GM23338 (cell line): ENCODE results near the gene RFX2. TPM values are rescaled to one million over a fixed set of nuclear protein-coding genes. Genes with fewer than 3 reads are reported as not detected.

Source experiments
- ATAC-seq: fragments of 200-7000 bp; cut with Tn5 transposase; 3 replicates; pipeline ENCODE4 v1.9.1; 2020
- DNase-seq: peaks from one replicate; pipeline ENCODE4 v3.0.0-alpha.2; 2015; ENCODE audit warnings: low spot score
- H2AFZ ChIP-seq: fragments of 200-600 bp; sonication (generic); 2 replicates; pipeline ENCODE4 v1.8.0; 2016; ENCODE audit warnings: antibody characterized with exemption, mild to moderate bottlenecking, moderate library complexity
- H3F3A ChIP-seq: fragments of 200-600 bp; sonication (generic); replicated peaks from 2 replicates; pipeline ENCODE4 v1.8.0; 2017; ENCODE audit warnings: antibody characterized with exemption, mixed run types, low read depth
- H3K27ac ChIP-seq: fragments of 200-600 bp; sonication (generic); 2 replicates; pipeline ENCODE4 v1.6.1; 2016; ENCODE audit warnings: low read depth
- H3K27me3 ChIP-seq: fragments of 200-600 bp; sonication (generic); 2 replicates; pipeline ENCODE4 v1.8.0; 2016; ENCODE audit warnings: mild to moderate bottlenecking, mixed run types, moderate library complexity; ENCODE audit not compliant: insufficient read depth
- H3K36me3 ChIP-seq: fragments of 200-600 bp; sonication (generic); 2 replicates; pipeline ENCODE4 v1.8.0; 2016; ENCODE audit warnings: mild to moderate bottlenecking; ENCODE audit not compliant: insufficient read depth
- H3K4me1 ChIP-seq: fragments of 200-600 bp; sonication (generic); 2 replicates; pipeline ENCODE4 v1.8.0; 2016; ENCODE audit warnings: mild to moderate bottlenecking, moderate library complexity; ENCODE audit not compliant: insufficient read depth
- H3K4me2 ChIP-seq: fragments of 200-600 bp; sonication (generic); 2 replicates; pipeline ENCODE4 v1.7.1; 2017; ENCODE audit warnings: mixed run types
- H3K4me3 ChIP-seq: fragments of 200-600 bp; sonication (generic); 2 replicates; pipeline ENCODE4 v1.6.1; 2016; ENCODE audit warnings: mixed run types
- H3K79me2 ChIP-seq: fragments of 200-600 bp; sonication (generic); replicated peaks from 2 replicates; pipeline ENCODE4 v1.8.0; 2017; ENCODE audit warnings: mild to moderate bottlenecking; ENCODE audit not compliant: insufficient read depth
- H3K9me2 ChIP-seq: fragments of 200-600 bp; sonication (generic); 2 replicates; pipeline ENCODE4 v1.8.0; 2017; ENCODE audit not compliant: insufficient read depth
- H4K20me1 ChIP-seq: fragments of 200-600 bp; sonication (generic); replicated peaks from 2 replicates; pipeline ENCODE4 v1.8.0; 2017; ENCODE audit warnings: mild to moderate bottlenecking; ENCODE audit not compliant: insufficient read depth
- H3K27ac Mint-ChIP-seq: 2 replicates; pipeline ENCODE4 v1.8.0; 2020; ENCODE audit warnings: inconsistent platforms, mild to moderate bottlenecking, moderate library complexity, mixed read lengths
- H3K27me3 Mint-ChIP-seq: 3 replicates; pipeline ENCODE4 v1.8.0; 2022; ENCODE audit warnings: low read depth, mild to moderate bottlenecking, moderate library complexity, mixed read lengths, inconsistent platforms; ENCODE audit not compliant: insufficient read depth, poor library complexity
- H3K36me3 Mint-ChIP-seq: 3 replicates; pipeline ENCODE4 v1.8.0; 2021; ENCODE audit warnings: low read depth, mild to moderate bottlenecking, inconsistent platforms, moderate library complexity, mixed read lengths
- H3K4me1 Mint-ChIP-seq: 3 replicates; pipeline ENCODE4 v1.8.0; 2020; ENCODE audit warnings: mild to moderate bottlenecking, inconsistent platforms, mixed read lengths
- H3K4me3 Mint-ChIP-seq: 3 replicates; pipeline ENCODE4 v1.8.0; 2021; ENCODE audit warnings: moderate library complexity, mild to moderate bottlenecking, inconsistent platforms, mixed read lengths
- H3K9me3 Mint-ChIP-seq: 3 replicates; pipeline ENCODE4 v1.8.0; 2020; ENCODE audit warnings: moderate library complexity, mild to moderate bottlenecking, inconsistent platforms, mixed read lengths
- CREB1 ChIP-seq: fragments of 250-450 bp; sonication (Bioruptor Pico); IDR thresholded peaks from 2 replicates; pipeline ENCODE4 v1.5.0; 2020; ENCODE audit warnings: low read depth, mild to moderate bottlenecking, moderate library complexity
- CTCF ChIP-seq, 2 experiments: fragments of 200-600 bp in 1 of 2; sonication (generic) in 1 of 2; conservative IDR thresholded peaks; 2 replicates each; pipeline versions ENCODE4 v1.5.1 to v1.6.1; 2016 to 2017; ENCODE audit warnings: antibody characterized with exemption in 2 of 2, low read depth in 2 of 2, mild to moderate bottlenecking in 2 of 2, moderate library complexity in 1 of 2
- ETS1 ChIP-seq: IDR thresholded peaks from 2 replicates; pipeline ENCODE4 v1.6.1; 2016; ENCODE audit warnings: antibody characterized with exemption
- EZH2 ChIP-seq: fragments of 200-600 bp; sonication (generic); IDR thresholded peaks from one replicate; pipeline ENCODE4 v1.8.0; 2017; ENCODE audit warnings: antibody characterized with exemption, mild to moderate bottlenecking, low read depth; ENCODE audit not compliant: unreplicated experiment
- EZH2phosphoT487 ChIP-seq: fragments of 200-600 bp; sonication (generic); IDR thresholded peaks from one replicate; pipeline ENCODE4 v1.8.1; 2018; ENCODE audit warnings: antibody characterized with exemption; ENCODE audit not compliant: unreplicated experiment
- JUNB ChIP-seq: IDR thresholded peaks from one replicate; pipeline ENCODE4 v1.6.1; 2016; ENCODE audit warnings: antibody characterized with exemption; ENCODE audit not compliant: unreplicated experiment
- NANOG ChIP-seq: IDR thresholded peaks from 2 replicates; pipeline ENCODE4 v1.6.1; 2016; ENCODE audit warnings: antibody characterized with exemption, borderline replicate concordance
- POLR2AphosphoS5 ChIP-seq: IDR thresholded peaks from 2 replicates; pipeline ENCODE4 v1.6.1; 2016; ENCODE audit warnings: antibody characterized with exemption, low read depth
- REST ChIP-seq: IDR thresholded peaks from one replicate; pipeline ENCODE4 v1.6.1; 2018; ENCODE audit warnings: antibody characterized with exemption; ENCODE audit not compliant: unreplicated experiment
- STAT1 ChIP-seq: IDR thresholded peaks from one replicate; pipeline ENCODE4 v1.6.1; 2016; ENCODE audit warnings: antibody characterized with exemption; ENCODE audit not compliant: unreplicated experiment
- ZNF114 ChIP-seq: fragments of 250-450 bp; sonication (Bioruptor Pico); IDR thresholded peaks from 2 replicates; pipeline ENCODE4 v1.5.0; 2020; ENCODE audit warnings: mild to moderate bottlenecking, moderate library complexity
- ZNF331 ChIP-seq: fragments of 250-450 bp; sonication (Bioruptor Pico); IDR thresholded peaks from 2 replicates; pipeline ENCODE4 v1.5.0; 2020; ENCODE audit warnings: low read depth, mild to moderate bottlenecking, moderate library complexity
- ZNF462 ChIP-seq: fragments of 250-450 bp; sonication (Bioruptor Pico); IDR thresholded peaks from 2 replicates; pipeline ENCODE4 v1.5.0; 2020; ENCODE audit warnings: mild to moderate bottlenecking, moderate library complexity
- polyA plus RNA-seq: library from polyadenylated mRNA; unstranded; fragments of >200 nt; fragmentation: Nextera tagmentation; extraction: Ambion mirVana; gene quantifications from 2 replicates; pipeline ENCODE4 v1.2.1, GENCODE V29; 2016
- total RNA-seq: library from RNA; depleted of rRNA; stranded (reverse); fragments of >200 nt; shearing (Covaris generic); gene quantifications from 2 replicates; pipeline ENCODE4 v1.2.3, GENCODE V29; 2014

RFX2 gene
- total and polyA plus RNA-seq, 2 experiments from 2014 or later: 4.6 to 13.0 TPM

- no peaks in the 10 kb centered on the region for H3K9me3 Mint-ChIP-seq
- Histone ChIP-seq H3K9me2 (no peaks in the 10 kb centered on the region), H3K79me2 (peaks cover 97% of the 10 kb centered on the region), H3K4me2 (peak overlapping the region; percentile 36), H3K4me1 (peaks cover 89% of the 10 kb centered on the region), H2AFZ (no peak overlapping the region), H3F3A (peaks cover 9% of the 10 kb centered on the region; the same call in 1 of the 2 replicates), H4K20me1 (peaks cover 60% of the 10 kb centered on the region), H3K27me3 (no peaks in the 10 kb centered on the region), H3K36me3 (peaks cover 6% of the 10 kb centered on the region), H3K4me3 (peak overlapping the region; percentile 23; the same call in 1 of the 2 replicates), H3K27ac (peak overlapping the region; percentile 86)
- H3K4me3 Mint-ChIP-seq: peak overlapping the region; percentile 55
- TF ChIP-seq NANOG (no peak), STAT1 (no peak), ZNF462 (CRISPR knock-in tag) (no peak), JUNB (no peak), CTCF (conservative IDR thresholded peaks at IDR 0.05; ENCODE audit: low read depth in 2 of 2) (no peak), EZH2phosphoT487 (no peak), REST (no peak), ETS1 (no peak), CREB1 (CRISPR knock-in tag) (no peak), ZNF331 (CRISPR knock-in tag) (no peak), POLR2AphosphoS5 (no peak), EZH2 (no peak), ZNF114 (no peak)
- ATAC-seq (no peak), DNase-seq (no peak)
- H3K27ac Mint-ChIP-seq: peak overlapping the region; percentile 42; the same call in 1 of the 2 replicates
- H3K4me1 Mint-ChIP-seq: peaks cover 94% of the 10 kb centered on the region
- peaks cover 27% of the 10 kb centered on the region for H3K27me3 Mint-ChIP-seq
- peaks cover 24% of the 10 kb centered on the region for H3K36me3 Mint-ChIP-seq
Observed at GRCh38 chr19:5952193-5953029, 157.9 kb downstream of the RFX2 start.
